GM13977 (cell line): Measurements from ENCODE around the gene PTCH1.

ENCODE experiments used
- DNase-seq: peaks from one replicate; pipeline ENCODE4 v3.0.0; 2012; ENCODE audit warnings: low spot score
- CTCF ChIP-seq: IDR thresholded peaks from 2 replicates; pipeline ENCODE4 v1.5.1; 2012; ENCODE audit warnings: mild to moderate bottlenecking, control low read depth; ENCODE audit not compliant: insufficient read depth; ENCODE audit errors: extremely low read depth, missing control alignments
- in situ Hi-C: fragments of 300-500 bp; cut with MboI; formaldehyde crosslinking; loops from one replicate; pipeline ENCODE4 v1.12.0; 2022; ENCODE audit warnings: low sequenced_read_pairs, low pct_unique_long_range_greater_than_20kb, mixed read lengths, inconsistent platforms; ENCODE audit not compliant: unreplicated experiment

PTCH1 gene

GRCh38 chr9:95462249-95463147 lies 54.3 kb downstream of the PTCH1 start:
- peak; percentile 89 for DNase-seq
- TF ChIP-seq CTCF, result no peak
- in situ Hi-C loops, result no loop called here

- no peak for TF ChIP-seq CTCF
- DNase-seq, result no peak
- in situ Hi-C loops, result no loop called here
Measured at GRCh38 chr9:95461448-95462248, 55.1 kb downstream of the PTCH1 start.

- no peak for DNase-seq
- in situ Hi-C loops, result no loop called here
Measured at GRCh38 chr9:95460518-95461164, 56.1 kb downstream of the PTCH1 start.

GRCh38 chr9:95459851-95460517 lies 56.8 kb downstream of the PTCH1 start:
- in situ Hi-C loops, result no loop called here
- DNase-seq, result no peak
- TF ChIP-seq CTCF, result no peak

More at GRCh38 chr9:95460518-95461164, 56.1 kb downstream of the PTCH1 start:
- no peak for TF ChIP-seq CTCF

- in situ Hi-C loops, result no loop called here
- no peak for DNase-seq
- no peak for TF ChIP-seq CTCF
Measured at GRCh38 chr9:95459178-95459577, 57.6 kb downstream of the PTCH1 start.

- no peak for TF ChIP-seq CTCF
- in situ Hi-C loops, result no loop called here
- DNase-seq, result no peak
Measured at GRCh38 chr9:95458666-95459065, 58.1 kb downstream of the PTCH1 start.
